A172 (cell line): ENCODE results near the gene ALDH3A2. TPM values are rescaled to one million over a fixed set of nuclear protein-coding genes. Genes with fewer than 3 reads are reported as not detected.
"Not testable (repeated sequence)": the region's sequence is repeated elsewhere in the genome, so short reads cannot be mapped to it uniquely, and the experiment has no call there.

ENCODE experiments used
- DNase-seq: peaks from one replicate; pipeline ENCODE4 v3.0.0-alpha.2; 2015; ENCODE audit warnings: low spot score
- total RNA-seq: library from RNA; depleted of rRNA; stranded (reverse); fragments of >200 nt; shearing (Covaris generic); gene quantifications from 2 replicates; pipeline ENCODE4 v1.2.3, GENCODE V29; 2014

The ALDH3A2 gene
- total RNA-seq, 1 experiment from 2014 or later = 127 TPM

GRCh38 chr17:19678581-19679453 lies 30.3 kb downstream of the ALDH3A2 start:
- DNase-seq = no peak

GRCh38 chr17:19683117-19683516 lies 34.6 kb downstream of the ALDH3A2 start:
- DNase-seq = no peak

GRCh38 chr17:19684909-19685580 lies 36.5 kb downstream of the ALDH3A2 start:
- not testable (repeated sequence) for DNase-seq

- no peak for DNase-seq
Measured at GRCh38 chr17:19686400-19687090, 38.0 kb downstream of the ALDH3A2 start.

GRCh38 chr17:19702217-19702641 lies 53.7 kb downstream of the ALDH3A2 start:
- no peak for DNase-seq

GRCh38 chr17:19703106-19703827 lies 54.7 kb downstream of the ALDH3A2 start:
- DNase-seq = no peak

GRCh38 chr17:19703828-19704613 lies 55.5 kb downstream of the ALDH3A2 start:
- DNase-seq = peak; percentile 59

- no peak for DNase-seq
Measured at GRCh38 chr17:19705201-19705600, 56.6 kb downstream of the ALDH3A2 start.

GRCh38 chr17:19705771-19706770 lies 57.5 kb downstream of the ALDH3A2 start:
- no peak for DNase-seq

- no peak for DNase-seq
Measured at GRCh38 chr17:19706791-19707727, 58.5 kb downstream of the ALDH3A2 start.

- no peak for DNase-seq
Measured at GRCh38 chr17:19707728-19708221, 59.2 kb downstream of the ALDH3A2 start.

GRCh38 chr17:19708431-19709175 lies 60.1 kb downstream of the ALDH3A2 start:
- DNase-seq = no peak

GRCh38 chr17:19709841-19710240 lies 61.3 kb downstream of the ALDH3A2 start:
- no peak for DNase-seq

GRCh38 chr17:19712436-19713004 lies 64.0 kb downstream of the ALDH3A2 start:
- DNase-seq = no peak

GRCh38 chr17:19713462-19713861 lies 64.9 kb downstream of the ALDH3A2 start:
- no peak for DNase-seq

- no peak for DNase-seq
Measured at GRCh38 chr17:19713901-19714361, 65.4 kb downstream of the ALDH3A2 start.
